Glutamatergic neuron (in vitro differentiated cells): Measurements from ENCODE around the gene PIAS1. TPM values are rescaled to one million over a fixed set of nuclear protein-coding genes. Genes with fewer than 3 reads are reported as not detected.

ENCODE experiments used
- DNase-seq: peaks from one replicate; pipeline ENCODE4 v3.0.0; 2022
- H3K27ac Mint-ChIP-seq: one replicate; pipeline ENCODE4 v1.8.0; 2020; ENCODE audit warnings: mild to moderate bottlenecking, mixed read lengths, inconsistent platforms; ENCODE audit not compliant: unreplicated experiment
- H3K27me3 Mint-ChIP-seq: one replicate; pipeline ENCODE4 v1.8.0; 2020; ENCODE audit warnings: mild to moderate bottlenecking, moderate library complexity, mixed read lengths, inconsistent platforms; ENCODE audit not compliant: unreplicated experiment
- H3K36me3 Mint-ChIP-seq: one replicate; pipeline ENCODE4 v1.8.0; 2020; ENCODE audit warnings: mild to moderate bottlenecking, mixed read lengths, inconsistent platforms; ENCODE audit not compliant: unreplicated experiment
- H3K4me1 Mint-ChIP-seq: one replicate; pipeline ENCODE4 v1.8.0; 2020; ENCODE audit warnings: mild to moderate bottlenecking, low read depth, mixed read lengths, inconsistent platforms; ENCODE audit not compliant: unreplicated experiment
- H3K4me3 Mint-ChIP-seq: one replicate; pipeline ENCODE4 v1.8.0; 2020; ENCODE audit warnings: mild to moderate bottlenecking, mixed read lengths, inconsistent platforms; ENCODE audit not compliant: unreplicated experiment
- H3K9me3 Mint-ChIP-seq: one replicate; pipeline ENCODE4 v1.8.0; 2020; ENCODE audit warnings: mild to moderate bottlenecking, moderate library complexity, mixed read lengths, inconsistent platforms; ENCODE audit not compliant: unreplicated experiment
- total RNA-seq: library from RNA; stranded (reverse); fragmentation: NEBNext Ultra II Directional; extraction: Animal tissue kit (Norgen Biotek cat#: 25700); gene quantifications from one replicate; pipeline ENCODE4 v1.2.1, GENCODE V29; 2021; ENCODE audit not compliant: unreplicated experiment
- TF ChIP-seq, protein P1 (sequence below): fragments of 200-600 bp; sonication (generic); IDR thresholded peaks from one replicate; pipeline ENCODE4 v1.5.0; 2021; ENCODE audit not compliant: partially characterized antibody, unreplicated experiment

The PIAS1 gene
- total RNA-seq, 1 donor from 2014 or later: 64.9 TPM

DNA sequence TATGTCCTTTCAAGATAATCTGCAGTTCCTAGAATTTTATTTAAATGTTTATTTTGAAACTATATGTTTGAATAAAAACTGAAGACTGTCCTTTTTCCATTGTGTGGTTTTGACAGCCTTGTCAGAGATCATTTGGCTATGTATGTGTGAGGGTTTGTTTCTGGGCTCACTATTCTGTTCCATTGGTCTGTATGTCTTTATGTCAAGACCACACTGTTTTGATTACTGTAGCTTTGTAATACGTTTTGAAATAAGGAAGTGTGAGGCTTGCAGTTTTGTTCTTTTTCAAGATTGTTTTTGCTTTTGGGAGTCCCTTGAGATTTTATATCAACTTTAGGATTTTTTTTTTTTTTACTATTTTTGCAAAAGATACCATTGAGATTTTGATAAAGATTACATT is 42.0 kb downstream of the PIAS1 start:
- no peak for DNase-seq
- Mint-ChIP-seq H3K27me3 (no peaks in the 10 kb centered on the region), H3K4me1 (no peaks in the 10 kb centered on the region), H3K9me3 (peaks cover 6% of the 10 kb centered on the region), H3K27ac (no peak overlapping the region), H3K36me3 (peaks cover 10% of the 10 kb centered on the region), H3K4me3 (no peak overlapping the region)
- TF ChIP-seq, protein P1, sequence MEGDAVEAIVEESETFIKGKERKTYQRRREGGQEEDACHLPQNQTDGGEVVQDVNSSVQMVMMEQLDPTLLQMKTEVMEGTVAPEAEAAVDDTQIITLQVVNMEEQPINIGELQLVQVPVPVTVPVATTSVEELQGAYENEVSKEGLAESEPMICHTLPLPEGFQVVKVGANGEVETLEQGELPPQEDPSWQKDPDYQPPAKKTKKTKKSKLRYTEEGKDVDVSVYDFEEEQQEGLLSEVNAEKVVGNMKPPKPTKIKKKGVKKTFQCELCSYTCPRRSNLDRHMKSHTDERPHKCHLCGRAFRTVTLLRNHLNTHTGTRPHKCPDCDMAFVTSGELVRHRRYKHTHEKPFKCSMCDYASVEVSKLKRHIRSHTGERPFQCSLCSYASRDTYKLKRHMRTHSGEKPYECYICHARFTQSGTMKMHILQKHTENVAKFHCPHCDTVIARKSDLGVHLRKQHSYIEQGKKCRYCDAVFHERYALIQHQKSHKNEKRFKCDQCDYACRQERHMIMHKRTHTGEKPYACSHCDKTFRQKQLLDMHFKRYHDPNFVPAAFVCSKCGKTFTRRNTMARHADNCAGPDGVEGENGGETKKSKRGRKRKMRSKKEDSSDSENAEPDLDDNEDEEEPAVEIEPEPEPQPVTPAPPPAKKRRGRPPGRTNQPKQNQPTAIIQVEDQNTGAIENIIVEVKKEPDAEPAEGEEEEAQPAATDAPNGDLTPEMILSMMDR: no peak

DNA sequence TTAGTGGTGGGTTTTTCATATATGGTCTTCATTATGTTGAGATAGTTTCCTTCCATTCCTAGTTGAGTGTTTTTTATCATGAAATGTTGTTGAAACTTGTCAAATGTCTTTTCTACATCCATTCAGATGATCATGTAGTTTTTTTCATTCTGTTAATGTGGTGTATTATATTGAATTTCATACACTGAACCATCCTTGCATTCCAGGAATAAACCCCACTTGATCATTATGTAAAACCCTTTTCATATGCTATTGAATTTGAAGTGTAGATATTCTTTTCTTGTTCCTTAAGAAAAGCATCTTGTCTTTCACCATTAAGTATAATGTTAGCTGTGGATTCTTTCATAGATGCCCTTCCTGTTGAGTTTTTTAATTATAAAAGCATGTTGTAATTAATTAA is 42.9 kb downstream of the PIAS1 start:
- no peak overlapping the region for H3K27ac Mint-ChIP-seq

DNA sequence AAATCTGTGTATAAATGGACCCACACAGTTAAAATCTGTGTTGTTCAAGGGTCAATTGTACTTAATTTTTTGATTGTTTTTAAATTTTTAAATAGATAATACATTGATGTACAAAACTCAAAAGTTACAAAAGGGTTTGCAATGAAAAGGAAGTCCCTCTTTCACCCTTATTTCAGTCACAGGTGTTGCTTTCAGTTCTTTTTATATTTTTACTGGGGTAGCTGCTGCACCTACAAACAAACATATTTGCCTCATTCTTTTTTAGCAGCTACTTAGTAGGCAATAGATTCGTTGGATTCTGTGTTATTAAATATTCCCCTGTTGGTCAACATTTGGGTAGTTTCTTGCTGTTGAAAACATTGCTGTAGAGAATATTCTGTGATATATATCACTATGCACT is 44.4 kb downstream of the PIAS1 start:
- H3K4me3 Mint-ChIP-seq: no peak overlapping the region
- peaks cover 8% of the 10 kb centered on the region for H3K9me3 Mint-ChIP-seq
- H3K27me3 Mint-ChIP-seq: no peaks in the 10 kb centered on the region
- peaks cover 15% of the 10 kb centered on the region for H3K36me3 Mint-ChIP-seq
- no peak for DNase-seq
- TF ChIP-seq, protein P1: no peak
- H3K27ac Mint-ChIP-seq: no peak overlapping the region
- H3K4me1 Mint-ChIP-seq: no peaks in the 10 kb centered on the region

More for the DNA sequence above, 42.9 kb downstream of the PIAS1 start:
- Mint-ChIP-seq H3K4me1 (no peaks in the 10 kb centered on the region), H3K36me3 (peaks cover 10% of the 10 kb centered on the region), H3K9me3 (peaks cover 6% of the 10 kb centered on the region), H3K4me3 (no peak overlapping the region), H3K27me3 (no peaks in the 10 kb centered on the region)
- DNase-seq: no peak
- TF ChIP-seq, protein P1: no peak

DNA sequence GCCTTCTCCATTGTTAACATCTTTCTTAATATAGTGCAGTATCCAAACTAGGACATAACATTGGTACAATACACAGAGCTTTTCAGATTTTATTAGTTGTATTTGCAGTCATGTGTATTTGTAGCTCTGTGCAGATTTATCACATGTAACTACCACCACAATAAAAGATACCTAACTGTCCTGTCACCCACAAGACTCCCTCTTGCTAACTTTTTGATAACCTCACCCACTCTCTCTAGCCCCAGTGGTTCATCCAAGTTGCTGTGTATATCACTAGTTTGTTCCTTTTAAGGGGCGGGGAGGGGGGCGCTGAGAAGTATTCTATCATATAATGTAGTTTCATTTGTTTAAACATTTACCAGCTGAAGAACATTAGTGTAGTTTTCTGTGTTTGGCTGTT is 46.1 kb downstream of the PIAS1 start:
- Mint-ChIP-seq H3K4me1 (no peaks in the 10 kb centered on the region), H3K27ac (no peak overlapping the region), H3K27me3 (no peaks in the 10 kb centered on the region), H3K4me3 (no peak overlapping the region), H3K9me3 (peaks cover 9% of the 10 kb centered on the region), H3K36me3 (peaks cover 23% of the 10 kb centered on the region)
- TF ChIP-seq, protein P1: no peak
- DNase-seq: no peak

DNA sequence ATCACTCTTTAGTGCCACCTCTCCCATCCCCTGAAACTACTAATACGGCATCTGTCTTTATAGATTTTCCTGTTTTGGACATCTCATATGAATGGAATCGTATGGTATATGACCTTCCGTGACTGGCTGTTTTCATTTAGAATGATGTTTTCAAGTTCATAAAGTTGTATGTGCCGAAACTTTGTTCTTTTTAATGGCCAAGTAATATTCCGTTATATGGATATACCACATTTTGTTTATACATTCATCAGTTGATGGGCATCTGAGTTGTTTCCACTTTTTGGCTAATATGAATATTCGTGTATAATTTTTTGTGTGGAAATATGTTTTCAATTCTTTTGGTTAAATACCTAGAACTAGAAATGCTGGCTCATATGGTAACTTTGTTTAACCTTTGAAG is 49.5 kb downstream of the PIAS1 start:
- no peaks in the 10 kb centered on the region for H3K27me3 Mint-ChIP-seq
- H3K9me3 Mint-ChIP-seq: peaks cover 3% of the 10 kb centered on the region
- no peaks in the 10 kb centered on the region for H3K4me1 Mint-ChIP-seq
- H3K36me3 Mint-ChIP-seq: peaks cover 15% of the 10 kb centered on the region
- DNase-seq: no peak
- H3K4me3 Mint-ChIP-seq: no peak overlapping the region
- TF ChIP-seq, protein P1: no peak
- H3K27ac Mint-ChIP-seq: no peak overlapping the region
